HCT116 (cell line): ENCODE measurements around the gene PLVAP. TPM values are rescaled to one million over a fixed set of nuclear protein-coding genes. Genes with fewer than 3 reads are reported as not detected.
A peak's percentile ranks its signal among the peaks of the same experiment; 100 is the strongest.

Experiments
- ATAC-seq: fragments of 200-7000 bp; cut with Tn5 transposase; 2 replicates; pipeline ENCODE4 v1.9.1; 2020; ENCODE audit warnings: mild to moderate bottlenecking, moderate library complexity
- BruUV-seq: library from RNA; stranded (reverse); fragments of 400-500 nt; replicated peaks from 2 replicates; lab custom pipeline; 2021; lab: Mats Ljungman, UMichigan
- CTCF ChIA-PET: fragments of 300-600 bp; sonication (Branson Sonifier 250); formaldehyde crosslinking; loops from one replicate; lab custom pipeline; 2021; ENCODE audit warnings: antibody characterized with exemption; lab: Charles Lee
- POLR2A ChIA-PET: fragments of 300-600, 350-600 bp; sonication (Branson Sonifier 250); formaldehyde crosslinking; loops from one replicate; lab custom pipeline; 2021; ENCODE audit warnings: antibody characterized with exemption; lab: Charles Lee
- RAD21 ChIA-PET, 2 experiments: fragments of 300-600 bp; sonication (Branson Sonifier 250); formaldehyde crosslinking; loops; one replicate each; lab custom pipeline; 2023; ENCODE audit warnings: low total read pairs in 2 of 2; ENCODE audit not compliant: uncharacterized antibody in 2 of 2, unreplicated experiment in 2 of 2, low non-redundant PET in 1 of 2; lab: Charles Lee
- DNase-seq: peaks from one replicate; pipeline ENCODE4 v3.0.0-alpha.2; 2010; ENCODE audit warnings: low read depth, low spot score
- H2AFZ ChIP-seq: fragments of 200-600 bp; shearing (Covaris generic), sonication (generic); 2 replicates; pipeline ENCODE4 v1.6.1; 2017; ENCODE audit warnings: low read depth, mixed run types, mixed read lengths, antibody characterized with exemption, low read length; ENCODE audit not compliant: poor library complexity, severe bottlenecking
- H3K27ac ChIP-seq: 2 replicates; pipeline ENCODE4 v1.5.1; 2012; ENCODE audit warnings: low read depth, low read length
- H3K27me3 ChIP-seq: fragments of 200-600 bp; sonication (generic); 2 replicates; pipeline ENCODE4 v1.6.1; 2016; ENCODE audit warnings: mixed run types, low read length, mixed read lengths; ENCODE audit not compliant: insufficient read depth
- H3K36me3 ChIP-seq, 2 experiments: fragments of 200-500 bp in 1 of 2; fragments of 200-600 bp in 1 of 2; sonication (Bioruptor generic) in 1 of 2; sonication (generic) in 1 of 2; 2 replicates each; pipeline versions ENCODE4 v1.5.1 to v1.6.1; 2014 to 2016; ENCODE audit warnings: low read length in 2 of 2, inconsistent platforms in 1 of 2, mixed read lengths in 1 of 2, mixed run types in 1 of 2; ENCODE audit not compliant: insufficient read depth in 2 of 2, control insufficient read depth in 1 of 2
- H3K4me1 ChIP-seq, 2 experiments: fragments of 200-600 bp in 1 of 2; sonication (generic) in 1 of 2; 2 replicates each; pipeline versions ENCODE4 v1.5.1 to v1.6.1; 2012 to 2017; ENCODE audit warnings: low read length in 2 of 2, inconsistent platforms in 1 of 2, mild to moderate bottlenecking in 1 of 2, mixed read lengths in 1 of 2, mixed run types in 1 of 2, moderate library complexity in 1 of 2; ENCODE audit not compliant: insufficient read depth in 2 of 2, control insufficient read depth in 1 of 2
- H3K4me2 ChIP-seq: fragments of 200-600 bp; sonication (generic); 2 replicates; pipeline ENCODE4 v1.6.1; 2017; ENCODE audit warnings: mixed run types, low read length, mixed read lengths
- H3K4me3 ChIP-seq, 2 experiments: fragments of 200-600 bp in 1 of 2; sonication (generic) in 1 of 2; replicated peaks in 1 of 2; 2 replicates each; pipeline ENCODE4 v1.5.1; 2011 to 2016; ENCODE audit warnings: low read length in 2 of 2, control low read depth in 1 of 2, low read depth in 1 of 2, mild to moderate bottlenecking in 1 of 2, mixed read lengths in 1 of 2, mixed run types in 1 of 2
- H3K79me2 ChIP-seq: fragments of 200-600 bp; sonication (generic); 2 replicates; pipeline ENCODE4 v1.6.1; 2017; ENCODE audit warnings: mild to moderate bottlenecking, mixed run types, low read length, moderate library complexity, mixed read lengths; ENCODE audit not compliant: insufficient read depth
- H3K9ac ChIP-seq: fragments of 200-600 bp; sonication (generic); 2 replicates; pipeline ENCODE4 v1.6.1; 2016; ENCODE audit warnings: low read length, mixed read lengths
- H3K9me2 ChIP-seq: fragments of 200-600 bp; sonication (generic), shearing (Covaris generic); 2 replicates; pipeline ENCODE4 v1.6.1; 2017; ENCODE audit warnings: mixed run types, mild to moderate bottlenecking, moderate library complexity; ENCODE audit not compliant: insufficient read depth
- H3K9me3 ChIP-seq, 2 experiments: fragments of 200-500 bp in 1 of 2; fragments of 200-600 bp in 1 of 2; sonication (Bioruptor generic) in 1 of 2; sonication (generic) in 1 of 2; 2 replicates each; pipeline ENCODE4 v1.6.1; 2014 to 2017; ENCODE audit warnings: low read length in 2 of 2, mixed read lengths in 2 of 2, inconsistent platforms in 1 of 2, low read depth in 1 of 2, mild to moderate bottlenecking in 1 of 2, mixed run types in 1 of 2, moderate library complexity in 1 of 2; ENCODE audit not compliant: control insufficient read depth in 1 of 2, insufficient read depth in 1 of 2
- H4K20me1 ChIP-seq: fragments of 200-600 bp; sonication (generic), shearing (Covaris generic); 2 replicates; pipeline ENCODE4 v1.6.1; 2017; ENCODE audit warnings: mixed run types, mild to moderate bottlenecking, moderate library complexity; ENCODE audit not compliant: insufficient read depth
- CBX3 ChIP-seq: IDR thresholded peaks from 2 replicates; pipeline ENCODE4 v1.6.1; 2012; ENCODE audit warnings: low read depth
- EZH2 ChIP-seq: fragments of 200-600 bp; sonication (generic); IDR thresholded peaks from 2 replicates; pipeline ENCODE4 v1.6.1; 2017; ENCODE audit warnings: antibody characterized with exemption, mixed run types
- POLR2AphosphoS5 ChIP-seq: IDR thresholded peaks from 2 replicates; pipeline ENCODE4 v1.6.1; 2011; ENCODE audit warnings: mild to moderate bottlenecking, low read depth, low read length, moderate library complexity
- SP1 ChIP-seq: IDR thresholded peaks from 2 replicates; pipeline ENCODE4 v1.6.1; 2012; ENCODE audit warnings: low read depth
- SRF ChIP-seq: IDR thresholded peaks from 2 replicates; pipeline ENCODE4 v1.6.1; 2012; ENCODE audit warnings: low read depth
- TCF7L2 ChIP-seq: IDR thresholded peaks from 2 replicates; pipeline ENCODE4 v1.7.0; 2011; ENCODE audit warnings: borderline replicate concordance, inconsistent platforms; ENCODE audit not compliant: insufficient read depth, insufficient read length; ENCODE audit errors: extremely low read depth
- ZFX ChIP-seq: fragments of 450-650 bp; IDR thresholded peaks from 2 replicates; pipeline ENCODE4 v1.6.1; 2017
- intact Hi-C: fragments of 100-400 bp; cut with micrococcal nuclease; formaldehyde crosslinking; loops from 2 replicates; pipeline ENCODE4 v1.10.0; 2022
- total RNA-seq: library from RNA; stranded (reverse); gene quantifications from one replicate; pipeline ENCODE4 v1.2.1, GENCODE V29; 2021; ENCODE audit not compliant: unreplicated experiment

The PLVAP gene
- total RNA-seq, 1 experiment from 2014 or later = 0.47 TPM

DNA sequence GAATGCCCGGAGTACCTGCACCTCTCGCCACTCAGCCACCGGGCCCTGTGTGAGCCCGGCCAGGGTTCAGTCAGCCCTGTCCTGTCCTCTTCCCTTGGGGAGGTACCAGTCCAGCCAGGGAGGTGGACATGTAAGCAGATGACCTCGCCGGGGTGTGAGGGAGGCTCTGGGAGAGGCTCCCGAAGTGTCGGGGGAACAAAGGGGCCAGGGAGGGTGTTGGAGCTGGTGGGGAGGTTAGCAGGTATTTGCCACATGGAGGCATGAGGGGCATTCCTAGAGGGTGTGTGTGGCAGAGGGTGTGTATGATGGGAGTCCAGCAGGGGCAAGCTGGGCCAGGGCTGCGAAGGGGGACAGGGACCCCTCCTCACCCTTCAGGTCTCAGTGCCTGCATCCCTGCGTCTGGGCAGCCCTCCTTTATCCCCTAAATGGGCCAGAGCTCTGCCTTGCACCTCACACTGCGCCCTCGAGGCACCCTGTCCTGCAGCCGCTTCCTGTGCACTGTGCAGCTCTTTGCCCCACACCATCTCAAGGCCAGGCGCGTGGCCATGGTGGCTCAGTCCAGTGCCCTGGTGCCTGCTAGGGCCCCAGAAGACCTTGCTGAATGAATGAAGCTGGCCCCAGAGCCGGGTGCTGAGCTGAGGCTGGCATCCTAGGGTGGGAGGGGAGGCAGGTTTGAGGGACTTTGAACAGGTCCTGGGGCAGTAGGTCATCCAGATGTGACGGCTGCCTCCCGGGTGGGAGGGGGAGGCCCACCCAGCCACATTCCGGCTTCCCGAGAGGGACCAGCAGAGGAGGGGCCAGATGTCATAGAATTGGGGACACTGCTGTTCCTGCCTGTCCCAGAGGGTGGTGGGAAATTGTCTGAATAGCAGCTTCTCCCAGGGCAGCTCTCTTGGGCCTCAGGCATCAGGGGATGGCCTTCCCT, 64.7 kb downstream of the PLVAP start:
- H3K4me2 ChIP-seq = peak overlapping the region; percentile 99
- 0 out of 2 replicates have a peak, but pooled peaks have one; percentile 0 for ATAC-seq
- TF ChIP-seq CBX3 = no peak
- no peak for TF ChIP-seq ZFX
- no peak for TF ChIP-seq TCF7L2
- TF ChIP-seq EZH2 = no peak
- peak; percentile 26; the same call in 1 of the 2 replicates for TF ChIP-seq POLR2AphosphoS5
- H3K4me3 ChIP-seq = peak overlapping the region; percentile 24 to 43
- H2AFZ ChIP-seq = no peak overlapping the region
- no peaks in the 10 kb centered on the region for H4K20me1 ChIP-seq
- H3K9me2 ChIP-seq = no peaks in the 10 kb centered on the region
- ChIA-PET CTCF (interaction anchor here (0.6 kb wide), 1 partner anchor 21 kb away, joined by 3 read pairs; no protein-coding TSS in a partner anchor), POLR2A (no interaction called here), RAD21 (interaction anchor here in 1 of 2 experiments (0.8 kb wide), 1 partner anchor 20 kb away, joined by 4 read pairs; no protein-coding TSS in a partner anchor)
- no TSS peak for BruUV-seq
- peak overlapping the region; percentile 77 for H3K27ac ChIP-seq
- no peak for DNase-seq
- H3K79me2 ChIP-seq = peaks cover 47% of the 10 kb centered on the region
- peaks cover 38 to 56% of the 10 kb centered on the region in 2 experiments for H3K4me1 ChIP-seq
- H3K27me3 ChIP-seq = no peaks in the 10 kb centered on the region
- intact Hi-C loops = no loop called here
- H3K9me3 ChIP-seq = no peaks in the 10 kb centered on the region
- peak overlapping the region; percentile 64 for H3K9ac ChIP-seq
- peaks cover 8 to 19% of the 10 kb centered on the region in 2 experiments for H3K36me3 ChIP-seq

DNA sequence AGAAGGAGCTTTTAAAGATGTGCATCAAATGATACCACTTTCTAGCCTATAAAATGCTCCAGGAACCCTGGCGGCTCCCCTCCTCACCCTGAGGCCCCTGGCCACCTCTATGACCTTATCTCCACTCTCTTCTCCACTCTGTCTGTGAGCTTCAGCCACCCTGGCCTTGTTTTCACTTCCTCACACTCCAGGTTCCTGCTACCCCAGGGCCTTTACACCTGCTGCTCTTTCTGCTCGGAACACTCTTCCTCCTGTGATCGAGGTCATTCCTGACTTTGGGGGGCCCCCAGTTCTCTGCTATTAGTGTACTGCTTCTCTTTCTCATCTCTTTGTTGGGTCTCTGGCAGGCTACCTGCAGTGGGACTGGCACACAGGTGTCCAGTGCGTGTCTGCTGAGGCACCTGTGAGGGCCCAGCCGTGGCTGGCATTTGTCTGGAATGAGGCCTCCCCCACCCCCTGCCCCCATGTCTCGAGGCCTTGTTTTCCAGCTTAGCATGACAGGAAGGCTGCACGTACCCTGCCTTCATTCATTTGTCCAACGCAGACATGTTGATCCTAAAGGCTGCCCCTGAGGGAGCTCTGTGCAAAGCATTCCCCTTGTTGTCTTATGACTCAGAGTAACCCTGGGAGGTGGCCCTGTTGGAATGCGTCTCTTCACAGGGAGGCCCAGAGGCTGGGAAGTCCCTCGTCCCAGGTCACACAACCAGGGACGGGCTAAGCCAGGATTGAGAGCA, 65.5 kb downstream of the PLVAP start:
- POLR2A ChIA-PET = no interaction called here
- DNase-seq (no peak), ATAC-seq (peak; percentile 41)
- TF ChIP-seq SP1 (peak; percentile 43; the same call in 1 of the 2 replicates), SRF (no peak)
- TF ChIP-seq, all 23 proteins: peak for 1
- Histone ChIP-seq H3K4me2 (peak overlapping the region; percentile 99), H3K9me2 (no peaks in the 10 kb centered on the region), H3K4me3 (peak overlapping the region; percentile 24 to 43), H3K4me1 (peaks cover 37 to 56% of the 10 kb centered on the region in 2 experiments), H3K36me3 (peaks cover 8 to 19% of the 10 kb centered on the region in 2 experiments), H3K9me3 (no peaks in the 10 kb centered on the region), H3K27me3 (no peaks in the 10 kb centered on the region), H3K9ac (peak overlapping the region; percentile 64), H3K79me2 (peaks cover 52% of the 10 kb centered on the region), H3K27ac (peak overlapping the region; percentile 77), H2AFZ (no peak overlapping the region), H4K20me1 (no peaks in the 10 kb centered on the region)
- intact Hi-C loops = no loop called here
- RAD21 ChIA-PET = no interaction called here
- CTCF ChIA-PET = interaction anchor here (0.6 kb wide), 1 partner anchor 22 kb away, joined by 3 read pairs; no protein-coding TSS in a partner anchor
- BruUV-seq = no TSS peak
